Measurements from ENCODE around the gene ZNF529. TPM values are rescaled to one million over a fixed set of nuclear protein-coding genes. Genes with fewer than 3 reads are reported as not detected.
A peak's percentile ranks its signal among the peaks of the same experiment; 100 is the strongest.

ZNF529 gene
- polyA plus RNA-seq, 3 donors, result 1.1 to 2.7 (median 1.3) TPM

DNA sequence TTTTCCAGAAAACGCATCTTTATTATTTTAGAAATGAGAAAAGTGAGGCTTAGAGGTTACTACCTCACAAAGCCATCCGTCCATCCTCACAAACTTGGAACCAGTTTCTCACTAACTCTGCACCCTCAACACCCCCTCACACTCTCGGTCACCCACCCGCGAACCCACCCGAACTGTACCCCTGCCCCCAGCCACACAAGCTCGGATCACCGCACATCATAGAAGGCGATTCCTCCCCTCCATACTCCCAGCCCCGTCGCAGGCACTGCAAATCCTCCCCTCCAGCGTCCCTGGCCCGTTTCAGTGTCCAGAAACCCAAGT, 45.3 kb downstream of the ZNF529 start:
- Histone ChIP-seq H3K9ac (ENCODE audit: insufficient read depth, low read length, poor library complexity, severe bottlenecking) (peak overlapping the region; percentile 74), H3K27me3 (ENCODE audit: control insufficient read depth in 2 of 2, insufficient read depth in 2 of 2, low read length in 2 of 2) (no peaks in the 10 kb centered on the region), H3K4me1 (ENCODE audit: control insufficient read depth in 1 of 2, insufficient read depth in 2 of 2, low read length in 2 of 2) (peaks cover 14 to 18% of the 10 kb centered on the region in 2 donors), H3K4me3 (replicated peaks in 1 of 3; ENCODE audit: low read depth in 2 of 3, low read length in 3 of 3) (peak overlapping the region; percentile 63 to 84 (median 74)), H3K79me2 (ENCODE audit: insufficient read depth, low read length) (peaks cover 14% of the 10 kb centered on the region), H3K27ac (ENCODE audit: low read depth in 1 of 2, low read length in 2 of 2) (peak overlapping the region; percentile 70 to 77), H3K9me3 (replicated peaks in 1 of 2; ENCODE audit: control insufficient read depth in 1 of 2, insufficient read depth in 1 of 2, low read length in 2 of 2) (peaks cover 38 to 54% of the 10 kb centered on the region in 2 donors), H4K20me1 (ENCODE audit: insufficient read depth, low read length) (no peaks in the 10 kb centered on the region), H3K36me3 (replicated peaks in 1 of 2; ENCODE audit: control insufficient read depth in 1 of 2, insufficient read depth in 2 of 2, low read length in 2 of 2) (peaks cover 0 to 17% of the 10 kb centered on the region in 2 donors), H3K4me2 (replicated peaks; ENCODE audit: extremely low read depth, low read length, poor library complexity, severe bottlenecking) (peak overlapping the region; percentile 79), H2AFZ (ENCODE audit: insufficient read depth, low read depth, low read length, poor library complexity, severe bottlenecking) (peak overlapping the region; percentile 98)
- Mint-ChIP-seq H3K4me1 (peaks cover 18% of the 10 kb centered on the region), H3K27me3 (ENCODE audit: low read depth in 3 of 3) (peaks cover 0 to 5% (median 0%) of the 10 kb centered on the region in 3 donors), H3K36me3 (peaks cover 17 to 31% of the 10 kb centered on the region in 2 donors), H3K27ac (peak overlapping the region; percentile 87 to 97 (median 95)), H3K4me3 (peak overlapping the region; percentile 98 to 100), H3K9me3 (peaks cover 24 to 83% (median 61%) of the 10 kb centered on the region in 7 donors)
- TF ChIP-seq, protein P1, sequence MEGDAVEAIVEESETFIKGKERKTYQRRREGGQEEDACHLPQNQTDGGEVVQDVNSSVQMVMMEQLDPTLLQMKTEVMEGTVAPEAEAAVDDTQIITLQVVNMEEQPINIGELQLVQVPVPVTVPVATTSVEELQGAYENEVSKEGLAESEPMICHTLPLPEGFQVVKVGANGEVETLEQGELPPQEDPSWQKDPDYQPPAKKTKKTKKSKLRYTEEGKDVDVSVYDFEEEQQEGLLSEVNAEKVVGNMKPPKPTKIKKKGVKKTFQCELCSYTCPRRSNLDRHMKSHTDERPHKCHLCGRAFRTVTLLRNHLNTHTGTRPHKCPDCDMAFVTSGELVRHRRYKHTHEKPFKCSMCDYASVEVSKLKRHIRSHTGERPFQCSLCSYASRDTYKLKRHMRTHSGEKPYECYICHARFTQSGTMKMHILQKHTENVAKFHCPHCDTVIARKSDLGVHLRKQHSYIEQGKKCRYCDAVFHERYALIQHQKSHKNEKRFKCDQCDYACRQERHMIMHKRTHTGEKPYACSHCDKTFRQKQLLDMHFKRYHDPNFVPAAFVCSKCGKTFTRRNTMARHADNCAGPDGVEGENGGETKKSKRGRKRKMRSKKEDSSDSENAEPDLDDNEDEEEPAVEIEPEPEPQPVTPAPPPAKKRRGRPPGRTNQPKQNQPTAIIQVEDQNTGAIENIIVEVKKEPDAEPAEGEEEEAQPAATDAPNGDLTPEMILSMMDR (IDR thresholded peaks at IDR 0.05), result no peak
- intact Hi-C loops (cut with micrococcal nuclease), result loop anchor here (1.0 to 10.0 kb wide), 8 partner anchors 39 to 324 kb away; partner anchors contain the start of genes ZNF461 (in 2 of the 2), ZNF529 (in 2 of the 2), ZNF566 (in 2 of the 2) and ZNF345 (in 1 of the 2)
- DNase-seq, result no peak
- WGBS (ENCODE audit: insufficient coverage), result 1% methylated on average over 12 of the region's 13 CpGs

DNA sequence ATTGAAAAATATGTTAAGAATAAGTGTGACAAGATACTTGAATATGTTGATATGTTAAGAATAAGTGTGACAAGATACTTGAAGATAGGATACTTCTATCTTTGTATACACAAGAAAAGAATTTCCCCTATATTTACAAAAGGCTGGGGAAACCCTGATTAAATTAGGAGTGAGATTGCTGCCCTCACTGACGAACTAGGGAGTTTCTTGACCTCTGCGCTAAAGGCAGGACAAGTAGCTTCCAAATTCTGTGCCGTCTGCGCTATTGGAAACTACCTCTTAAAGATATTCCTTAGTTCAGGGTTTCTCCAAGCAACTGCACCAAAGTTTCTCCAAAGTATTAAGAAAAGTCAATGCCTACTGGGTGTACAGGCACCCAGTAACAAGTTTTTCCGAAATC, 45.8 kb downstream of the ZNF529 start:
- intact Hi-C loops (cut with micrococcal nuclease), result loop anchor here (5.0 to 10.0 kb wide), 5 partner anchors 45 to 325 kb away; partner anchors contain the start of genes ZNF461 (in 2 of the 2), ZNF345 (in 1 of the 2), ZNF529 (in 1 of the 2) and ZNF790 (in 1 of the 2)
- Mint-ChIP-seq H3K27ac (no peak overlapping the region), H3K36me3 (peaks cover 21 to 28% of the 10 kb centered on the region in 2 donors), H3K4me3 (peak overlapping the region; percentile 98 to 100), H3K27me3 (ENCODE audit: low read depth in 3 of 3) (peaks cover 0 to 5% (median 0%) of the 10 kb centered on the region in 3 donors), H3K9me3 (peaks cover 24 to 81% (median 59%) of the 10 kb centered on the region in 7 donors), H3K4me1 (peaks cover 18% of the 10 kb centered on the region)
- H3K79me2 ChIP-seq (ENCODE audit: insufficient read depth, low read length), result peaks cover 14% of the 10 kb centered on the region
- WGBS (ENCODE audit: insufficient coverage), result 80% methylated on average over 1 of the region's 5 CpGs
- no peaks in the 10 kb centered on the region for H3K27me3 ChIP-seq (ENCODE audit: control insufficient read depth in 2 of 2, insufficient read depth in 2 of 2, low read length in 2 of 2)
- peaks cover 0 to 21% of the 10 kb centered on the region in 2 donors for H3K36me3 ChIP-seq (replicated peaks in 1 of 2; ENCODE audit: control insufficient read depth in 1 of 2, insufficient read depth in 2 of 2, low read length in 2 of 2)
- H4K20me1 ChIP-seq (ENCODE audit: insufficient read depth, low read length), result no peaks in the 10 kb centered on the region
- H3K4me2 ChIP-seq (replicated peaks; ENCODE audit: extremely low read depth, low read length, poor library complexity, severe bottlenecking), result peak overlapping the region; percentile 79
- peaks cover 14 to 18% of the 10 kb centered on the region in 2 donors for H3K4me1 ChIP-seq (ENCODE audit: control insufficient read depth in 1 of 2, insufficient read depth in 2 of 2, low read length in 2 of 2)
- peak overlapping the region; percentile 98 for H2AFZ ChIP-seq (ENCODE audit: insufficient read depth, low read depth, low read length, poor library complexity, severe bottlenecking)
- TF ChIP-seq, protein P1 (IDR thresholded peaks at IDR 0.05), result no peak
- peak in 1 of 3 donors; percentile 10 for DNase-seq
- H3K9ac ChIP-seq (ENCODE audit: insufficient read depth, low read length, poor library complexity, severe bottlenecking), result peak overlapping the region; percentile 74
- H3K27ac ChIP-seq (ENCODE audit: low read depth in 1 of 2, low read length in 2 of 2), result peak overlapping the region in 1 of 2 donors; percentile 77
- H3K9me3 ChIP-seq (replicated peaks in 1 of 2; ENCODE audit: control insufficient read depth in 1 of 2, insufficient read depth in 1 of 2, low read length in 2 of 2), result peaks cover 39 to 51% of the 10 kb centered on the region in 2 donors
- H3K4me3 ChIP-seq (replicated peaks in 1 of 3; ENCODE audit: low read depth in 2 of 3, low read length in 3 of 3), result peak overlapping the region; percentile 63 to 84 (median 74)

All from CD14-positive monocyte (primary cell).